A549 (cell line): Measurements from ENCODE around the gene ITSN2. TPM values are rescaled to one million over a fixed set of nuclear protein-coding genes. Genes with fewer than 3 reads are reported as not detected.

Source experiments
- ATAC-seq, 2 experiments: fragments of 200-7000 bp in 1 of 2; fragments of >200 bp in 1 of 2; cut with Nextera tagmentation in 1 of 2; cut with Tn5 transposase in 1 of 2; 3 replicates each; pipeline versions ENCODE4 v1.8.0 to v1.9.1; 2018 to 2020; ENCODE audit warnings: mild to moderate bottlenecking in 1 of 2, moderate library complexity in 1 of 2
- CTCF ChIA-PET: fragments of 300-600 bp; sonication (Branson Sonifier 250); formaldehyde crosslinking; extraction: SDS; loops from one replicate; lab custom pipeline; 2021; ENCODE audit warnings: antibody characterized with exemption, inconsistent platforms; lab: Yijun Ruan, JAX
- POLR2A ChIA-PET: fragments of 350-600 bp; formaldehyde crosslinking; extraction: SDS; loops from one replicate; lab custom pipeline; 2021; ENCODE audit warnings: antibody characterized with exemption, inconsistent platforms; lab: Yijun Ruan, JAX
- DNase-seq, 2 experiments: peaks; one replicate each; pipeline versions ENCODE4 v3.0.0 to v3.0.0-alpha.2; 2011 to 2016; ENCODE audit warnings: low read depth in 1 of 2, low spot score in 1 of 2
- FAIRE-seq: peaks from 2 replicates; lab custom pipeline; 2011; peaks lifted over from hg19 to GRCh38; lab: Jason Lieb, UNC
- H3K27ac ChIP-seq, 2 experiments: fragments of >200 bp; sonication (Bioruptor Twin); formaldehyde crosslinking; 3 replicates each; pipeline ENCODE4 v1.5.1; 2016 to 2017
- H3K4me1 ChIP-seq: fragments of >200 bp; sonication (Bioruptor Twin); formaldehyde crosslinking; 3 replicates; pipeline ENCODE4 v1.6.1; 2016
- H3K4me2 ChIP-seq: fragments of >200 bp; sonication (Bioruptor Twin); formaldehyde crosslinking; 3 replicates; pipeline ENCODE4 v1.6.1; 2016
- H3K4me3 ChIP-seq: fragments of >200 bp; sonication (Bioruptor Twin); formaldehyde crosslinking; 3 replicates; pipeline ENCODE4 v1.5.1; 2016
- H3K9me3 ChIP-seq: fragments of >200 bp; sonication (Bioruptor Twin); formaldehyde crosslinking; 3 replicates; pipeline ENCODE4 v1.6.1; 2016
- BCL3 ChIP-seq: fragments of >200 bp; sonication (Bioruptor Twin); formaldehyde crosslinking; IDR thresholded peaks from 3 replicates; pipeline ENCODE4 v1.6.1; 2016
- BHLHE40 ChIP-seq: IDR thresholded peaks from 2 replicates; pipeline ENCODE4 v1.6.1; 2012; ENCODE audit warnings: low read depth, low read length, inconsistent platforms
- CTCF ChIP-seq: fragments of >200 bp; sonication (Bioruptor Twin); formaldehyde crosslinking; IDR thresholded peaks from 3 replicates; pipeline ENCODE4 v1.5.1; 2016
- EHF ChIP-seq: fragments of 250-450 bp; sonication (Bioruptor Pico); IDR thresholded peaks from 2 replicates; pipeline ENCODE4 v1.5.0; 2020; ENCODE audit warnings: mild to moderate bottlenecking
- FOSL2 ChIP-seq, 2 experiments: fragments of 450-650 bp in 1 of 2; fragments of >200 bp in 1 of 2; sonication (Bioruptor Twin) in 1 of 2; formaldehyde crosslinking; IDR thresholded peaks; 2 replicates each; pipeline versions ENCODE4 v1.5.0 to v1.6.1; 2016 to 2020; ENCODE audit warnings: mild to moderate bottlenecking in 1 of 2, moderate library complexity in 1 of 2
- FOXS1 ChIP-seq: fragments of 250-450 bp; sonication (Bioruptor Pico); IDR thresholded peaks from 2 replicates; pipeline ENCODE4 v1.5.0; 2020; ENCODE audit warnings: mild to moderate bottlenecking, moderate library complexity
- GATA3 ChIP-seq: IDR thresholded peaks from 2 replicates; pipeline ENCODE4 v1.6.1; 2012; ENCODE audit warnings: borderline replicate concordance
- HDAC2 ChIP-seq: fragments of 200-600 bp; sonication (generic); IDR thresholded peaks from 2 replicates; pipeline ENCODE4 v1.6.1; 2016
- HEYL ChIP-seq: fragments of 250-450 bp; sonication (Bioruptor Pico); IDR thresholded peaks from 2 replicates; pipeline ENCODE4 v1.8.0; 2021; ENCODE audit warnings: mild to moderate bottlenecking, moderate library complexity
- HMGXB4 ChIP-seq: fragments of 250-450 bp; sonication (Bioruptor Pico); IDR thresholded peaks from 2 replicates; pipeline ENCODE4 v1.5.0; 2021; ENCODE audit warnings: mild to moderate bottlenecking, moderate library complexity, borderline replicate concordance
- KDM5A ChIP-seq: fragments of 200-600 bp; sonication (generic); IDR thresholded peaks from 2 replicates; pipeline ENCODE4 v1.6.1; 2016; ENCODE audit warnings: antibody characterized with exemption, mild to moderate bottlenecking
- MAX ChIP-seq: IDR thresholded peaks from 2 replicates; pipeline ENCODE4 v1.6.1; 2012
- PBX3 ChIP-seq: IDR thresholded peaks from 2 replicates; pipeline ENCODE4 v1.6.1; 2012
- POLR2A ChIP-seq: IDR thresholded peaks from 2 replicates; pipeline ENCODE4 v1.6.1; 2012; ENCODE audit warnings: mild to moderate bottlenecking, low read length
- RCOR1 ChIP-seq: fragments of 150-350 bp; IDR thresholded peaks from 2 replicates; pipeline ENCODE4 v1.6.1; 2014; ENCODE audit warnings: antibody characterized with exemption, low read length, low read depth
- SMC3 ChIP-seq: fragments of >200 bp; sonication (Bioruptor Twin); formaldehyde crosslinking; IDR thresholded peaks from 3 replicates; pipeline ENCODE4 v1.6.1; 2018; ENCODE audit warnings: inconsistent platforms
- SREBF2 ChIP-seq: fragments of 450-650 bp; IDR thresholded peaks from 2 replicates; pipeline ENCODE4 v1.6.1; 2014; ENCODE audit warnings: mild to moderate bottlenecking, moderate library complexity
- ZC3H11A ChIP-seq: fragments of 450-650 bp; IDR thresholded peaks from 2 replicates; pipeline ENCODE4 v1.6.1; 2014; ENCODE audit warnings: antibody characterized with exemption, mild to moderate bottlenecking
- ZNF302 ChIP-seq: fragments of 250-450 bp; sonication (Bioruptor Pico); IDR thresholded peaks from 2 replicates; pipeline ENCODE4 v1.9.0; 2021; ENCODE audit warnings: inconsistent platforms, mild to moderate bottlenecking, moderate library complexity
- ZSCAN20 ChIP-seq: fragments of 250-450 bp; sonication (Bioruptor Pico); IDR thresholded peaks from 2 replicates; pipeline ENCODE4 v1.8.0; 2022; ENCODE audit warnings: mild to moderate bottlenecking, moderate library complexity
- polyA plus RNA-seq, 4 experiments: library from polyadenylated mRNA; depleted of rRNA in 3 of 4; stranded (reverse); fragments of >200 nt; fragmentation: RNase III in 1 of 4; extraction: RNeasy Plus Mini Kit Qiagen cat#74134 plus additional on column Dnase treatment in 1 of 4; gene quantifications; 2 replicates in 3 of 4; 3 replicates in 1 of 4; pipeline ENCODE4 v1.2.3, GENCODE V29; 2011 to 2017

Gene ITSN2
- polyA plus RNA-seq, 2 of the 4 experiments (the other 2 are of a cell fraction), result 19.8 to 48.3 TPM

GRCh38 chr2:24350826-24351626 is 9.3 kb downstream of the ITSN2 start (continued):
- TF ChIP-seq MAX, result no peak
- no peak for TF ChIP-seq POLR2A
- TF ChIP-seq HDAC2, result no peak
- no peak for TF ChIP-seq EHF (CRISPR knock-in tag)
- TF ChIP-seq ZNF302 (CRISPR knock-in tag), result no peak
- TF ChIP-seq SMC3, result no peak
- TF ChIP-seq FOXS1 (CRISPR knock-in tag), result no peak
- no peak for TF ChIP-seq CTCF
- TF ChIP-seq, all 56 proteins: peak for 0

GRCh38 chr2:24349097-24349496 is 11.2 kb downstream of the ITSN2 start:
- no peak for DNase-seq
- TF ChIP-seq ZSCAN20 (CRISPR knock-in tag) (no peak), RCOR1 (no peak), PBX3 (no peak), BHLHE40 (no peak), SREBF2 (no peak), HMGXB4 (CRISPR knock-in tag) (no peak), ZNF302 (CRISPR knock-in tag) (no peak), FOSL2 (IDR thresholded peaks at IDR 0.05) (no peak), FOSL2 (CRISPR knock-in tag; IDR thresholded peaks at IDR 0.05) (no peak), GATA3 (no peak), ZC3H11A (no peak), HEYL (CRISPR knock-in tag) (no peak), KDM5A (no peak), BCL3 (no peak)
- ChIA-PET POLR2A (no interaction called here), CTCF (interaction anchor here (0.6 kb wide), 1 partner anchor 45 kb away, joined by 3 read pairs; no protein-coding TSS in a partner anchor)
- no peak for FAIRE-seq
- H3K27ac ChIP-seq, result no peak overlapping the region
- H3K4me3 ChIP-seq, result no peak overlapping the region
- no peak overlapping the region for H3K4me2 ChIP-seq
- H3K4me1 ChIP-seq, result no peaks in the 10 kb centered on the region
- ATAC-seq, result no peak
- H3K9me3 ChIP-seq, result no peaks in the 10 kb centered on the region
